Fibroblast of skin of abdomen (primary cell): ENCODE data around the gene C1orf115.
"Not testable (repeated sequence)": the region's sequence is repeated elsewhere in the genome, so short reads cannot be mapped to it uniquely, and the experiment has no call there.

Source experiments
- DNase-seq: peaks from one replicate; pipeline ENCODE4 v3.0.0-alpha.2; 2013

The C1orf115 gene

GRCh38 chr1:220694866-220695382 lies 4.8 kb downstream of the C1orf115 start:
- DNase-seq: no peak

GRCh38 chr1:220695426-220695825 lies 5.3 kb downstream of the C1orf115 start:
- DNase-seq: no peak

DNA sequence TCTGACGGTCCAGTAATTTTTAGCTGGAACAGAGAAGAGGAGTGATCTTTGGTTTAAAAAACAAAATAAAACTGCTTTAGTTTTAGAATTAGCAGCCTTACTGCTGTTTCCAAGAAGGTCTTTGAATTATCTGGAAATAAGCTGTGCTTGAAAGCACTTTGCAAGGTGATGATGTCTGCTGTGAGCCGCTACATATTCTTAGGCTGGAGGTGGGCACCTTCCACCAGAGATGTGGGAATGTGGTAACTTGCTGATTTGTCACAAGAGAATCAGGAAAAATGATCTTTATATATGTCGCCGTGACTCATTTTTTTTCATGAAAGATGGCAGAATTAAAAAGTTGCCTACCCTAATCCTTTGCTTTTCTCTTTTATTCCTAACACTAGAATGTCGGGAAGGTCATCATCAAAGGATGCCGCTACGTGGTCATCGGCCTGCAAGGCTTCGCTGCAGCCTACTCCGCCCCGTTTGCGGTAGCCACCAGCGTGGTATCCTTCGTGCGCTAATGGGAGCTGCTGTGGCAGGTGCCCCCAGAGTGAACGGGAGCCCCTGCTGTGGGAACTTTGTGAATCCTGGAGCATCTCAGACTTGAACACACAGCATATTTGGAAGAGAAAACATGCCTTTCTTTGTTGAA lies 6.2 kb downstream of the C1orf115 start:
- DNase-seq: no peak

- peak; percentile 52 for DNase-seq
Measured at GRCh38 chr1:220696863-220697231, 6.7 kb downstream of the C1orf115 start.

DNA sequence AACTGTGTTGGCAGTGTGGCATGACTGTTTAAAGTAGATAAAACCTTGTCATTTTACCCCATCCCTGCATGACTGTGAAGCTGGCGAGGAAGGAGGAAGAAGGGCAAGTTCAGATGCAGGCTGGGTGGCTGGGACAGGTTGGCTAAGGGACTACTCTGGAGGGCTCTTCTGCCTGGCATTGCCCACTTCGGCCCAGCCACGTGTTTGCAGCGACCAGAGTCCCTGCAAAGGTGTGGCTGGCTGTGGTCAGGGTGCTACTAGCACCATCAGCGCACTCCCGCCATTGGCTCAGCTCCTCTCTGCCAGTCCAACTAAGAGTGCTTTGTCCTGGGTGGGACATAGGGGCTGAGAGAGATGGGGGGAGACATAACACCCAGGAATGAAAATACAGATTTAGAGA lies 7.2 kb downstream of the C1orf115 start:
- DNase-seq: no peak

GRCh38 chr1:220698607-220699016 lies 8.4 kb downstream of the C1orf115 start:
- no peak for DNase-seq

DNA sequence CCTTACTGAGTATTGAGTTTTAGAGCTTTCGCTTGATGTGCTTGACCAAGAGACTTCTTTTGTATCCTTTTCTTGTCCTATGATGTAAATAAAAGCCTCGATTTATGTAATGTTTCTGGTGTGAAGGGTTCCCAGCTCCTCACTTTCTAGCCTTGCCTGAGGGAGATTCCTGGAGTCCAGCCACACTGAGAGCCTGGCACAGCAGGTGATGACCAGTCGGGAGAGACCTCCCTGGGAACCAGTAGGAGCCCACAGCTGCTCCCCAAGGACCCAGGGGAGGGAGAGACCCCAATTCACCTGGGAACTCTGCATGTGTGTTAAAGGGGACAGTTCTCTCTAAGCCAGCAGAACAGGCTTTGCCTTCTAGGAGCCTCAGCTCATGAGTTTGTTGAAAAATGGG lies 8.9 kb downstream of the C1orf115 start:
- DNase-seq: no peak

- no peak for DNase-seq
Measured at GRCh38 chr1:220700556-220701179, 10.5 kb downstream of the C1orf115 start.

- no peak for DNase-seq
Measured at GRCh38 chr1:220701974-220702373, 11.8 kb downstream of the C1orf115 start.

GRCh38 chr1:220702733-220703270 lies 12.6 kb downstream of the C1orf115 start:
- no peak for DNase-seq

GRCh38 chr1:220703305-220703704 lies 13.1 kb downstream of the C1orf115 start:
- DNase-seq: no peak

GRCh38 chr1:220705782-220706181 lies 15.6 kb downstream of the C1orf115 start:
- DNase-seq: no peak

GRCh38 chr1:220706480-220706879 lies 16.3 kb downstream of the C1orf115 start:
- no peak for DNase-seq

- DNase-seq: no peak
Measured at GRCh38 chr1:220707160-220707559, 17.0 kb downstream of the C1orf115 start.

DNA sequence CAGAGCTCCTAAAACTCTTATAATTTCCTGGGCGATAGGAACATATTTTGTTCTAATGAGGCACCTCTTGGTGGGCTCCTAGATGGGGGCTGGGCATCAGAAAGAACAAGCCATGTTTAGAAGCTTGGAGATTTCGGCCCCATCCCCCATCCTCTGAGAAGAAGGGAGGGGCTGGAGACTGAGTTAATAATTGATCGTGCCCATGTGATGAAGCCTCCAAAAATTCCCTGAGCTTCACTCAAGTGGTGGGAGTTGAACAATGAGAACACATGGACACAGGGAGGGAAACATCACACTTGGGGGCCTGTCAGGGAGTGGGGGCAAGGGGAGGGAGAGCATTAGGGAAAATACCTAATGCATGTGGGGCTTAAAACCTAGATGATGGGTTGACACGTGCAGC lies 18.1 kb downstream of the C1orf115 start:
- no peak for DNase-seq

- no peak for DNase-seq
Measured at GRCh38 chr1:220708936-220709801, 19.0 kb downstream of the C1orf115 start.

DNA sequence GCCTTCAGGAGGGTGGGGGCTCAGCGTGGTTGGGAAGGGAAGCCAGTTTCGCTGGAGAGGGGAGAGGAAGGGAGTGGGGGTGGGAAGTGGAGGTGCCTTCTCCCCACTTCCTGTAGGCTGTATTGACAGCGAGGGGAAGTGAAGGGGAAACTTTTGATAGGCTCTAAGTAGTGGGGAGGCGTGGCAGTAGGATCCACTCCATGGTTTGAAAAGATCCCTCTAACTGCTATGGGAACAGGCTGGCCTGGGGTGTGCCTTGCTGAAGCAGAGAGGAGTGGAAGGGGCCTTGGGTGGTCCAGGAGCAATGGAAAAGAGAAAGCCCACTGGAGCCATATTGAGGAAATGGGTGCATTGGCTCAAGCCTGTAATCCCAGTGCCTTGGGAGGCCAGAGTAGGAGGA lies 20.2 kb downstream of the C1orf115 start:
- DNase-seq: no peak

GRCh38 chr1:220711056-220711809 lies 21.1 kb downstream of the C1orf115 start:
- no peak for DNase-seq

DNA sequence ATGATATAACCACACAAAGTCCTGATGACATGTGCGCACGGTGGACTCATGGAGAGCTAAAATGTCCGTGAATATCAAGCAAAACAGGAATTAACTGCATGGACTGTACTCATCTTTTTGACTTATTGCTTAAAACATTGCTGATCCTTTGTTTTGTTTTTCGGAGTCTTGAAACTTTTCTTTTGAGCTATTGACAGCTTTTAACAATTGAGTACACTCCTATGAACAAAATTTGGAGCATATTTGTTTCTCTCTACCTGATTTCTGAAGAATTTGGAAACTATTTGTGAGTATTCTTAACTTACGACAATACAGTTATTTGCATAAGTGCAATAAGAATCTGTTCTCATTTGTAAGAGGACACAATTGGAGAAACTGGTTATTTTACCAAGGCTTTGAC lies 25.8 kb downstream of the C1orf115 start:
- DNase-seq: not testable (repeated sequence)

- no peak for DNase-seq
Measured at GRCh38 chr1:220717800-220718640, 27.9 kb downstream of the C1orf115 start.

- not testable (repeated sequence) for DNase-seq
Measured at GRCh38 chr1:220721266-220721665, 31.1 kb downstream of the C1orf115 start.
